Measurements from ENCODE around the gene TECPR1. TPM values are rescaled to one million over a fixed set of nuclear protein-coding genes. Genes with fewer than 3 reads are reported as not detected.

Gene TECPR1
- total RNA-seq = 10 to 100 TPM in 3 of 4 donors, 1 to 10 TPM in 1; 8.1 to 18.4 (median 14.2) TPM

DNA sequence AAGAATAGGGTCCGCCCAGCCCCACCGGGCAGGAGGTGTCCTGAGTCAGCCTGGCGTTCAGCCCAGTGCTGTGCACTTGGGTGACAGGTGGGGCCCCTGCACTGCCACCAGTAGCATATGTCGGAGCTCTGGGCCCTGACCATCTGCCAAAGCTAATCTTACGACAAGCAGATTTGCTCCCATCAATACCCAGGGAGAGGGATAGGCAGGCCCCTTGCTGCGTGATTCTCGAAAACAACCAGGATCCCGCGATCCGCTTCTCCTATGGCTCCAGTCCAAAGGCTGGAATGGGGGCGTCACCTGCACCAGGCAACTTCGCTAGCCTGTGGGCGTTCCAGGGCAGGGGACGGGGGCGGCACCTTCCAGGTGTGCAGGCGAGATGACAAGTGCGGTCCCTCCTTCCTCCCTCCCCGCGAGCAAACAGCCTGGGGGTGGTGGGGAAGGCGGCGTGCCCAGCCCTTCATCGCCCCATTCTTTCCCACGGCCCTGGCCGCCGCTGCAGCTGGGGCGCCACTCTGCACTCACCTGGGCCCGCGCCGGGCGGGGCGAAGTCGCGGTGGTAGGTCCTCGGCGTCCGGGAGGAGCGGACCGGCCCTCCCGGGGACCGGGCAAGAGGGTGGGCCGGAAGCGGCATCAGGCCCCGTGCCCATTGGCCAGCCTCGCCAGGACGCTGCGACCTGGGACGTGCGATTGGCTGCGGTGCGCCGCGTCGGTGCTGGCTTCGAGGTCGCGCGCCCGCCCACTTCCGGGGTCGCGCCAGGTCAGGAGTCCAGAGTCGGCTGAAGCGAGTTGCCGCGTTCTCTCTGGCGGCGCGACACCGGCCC, at the start of gene TECPR1:
TECPR1 (minus strand) TSS at position 632 of the 824 bp plus-strand sequence. CDS start 6,086 bp downstream, outside the sequence.
- peak; percentile 89 to 99 for DNase-seq (ENCODE audit: low spot score in 2 of 2)
- peak within 1 kb of the TSS; percentile 59 for H3K4me3 ChIP-seq (ENCODE audit: low read depth, poor library complexity, severe bottlenecking)
- 1% methylated on average over 21 to 23 of the region's 69 CpGs for WGBS, 2 donors
- TF ChIP-seq, protein P1, sequence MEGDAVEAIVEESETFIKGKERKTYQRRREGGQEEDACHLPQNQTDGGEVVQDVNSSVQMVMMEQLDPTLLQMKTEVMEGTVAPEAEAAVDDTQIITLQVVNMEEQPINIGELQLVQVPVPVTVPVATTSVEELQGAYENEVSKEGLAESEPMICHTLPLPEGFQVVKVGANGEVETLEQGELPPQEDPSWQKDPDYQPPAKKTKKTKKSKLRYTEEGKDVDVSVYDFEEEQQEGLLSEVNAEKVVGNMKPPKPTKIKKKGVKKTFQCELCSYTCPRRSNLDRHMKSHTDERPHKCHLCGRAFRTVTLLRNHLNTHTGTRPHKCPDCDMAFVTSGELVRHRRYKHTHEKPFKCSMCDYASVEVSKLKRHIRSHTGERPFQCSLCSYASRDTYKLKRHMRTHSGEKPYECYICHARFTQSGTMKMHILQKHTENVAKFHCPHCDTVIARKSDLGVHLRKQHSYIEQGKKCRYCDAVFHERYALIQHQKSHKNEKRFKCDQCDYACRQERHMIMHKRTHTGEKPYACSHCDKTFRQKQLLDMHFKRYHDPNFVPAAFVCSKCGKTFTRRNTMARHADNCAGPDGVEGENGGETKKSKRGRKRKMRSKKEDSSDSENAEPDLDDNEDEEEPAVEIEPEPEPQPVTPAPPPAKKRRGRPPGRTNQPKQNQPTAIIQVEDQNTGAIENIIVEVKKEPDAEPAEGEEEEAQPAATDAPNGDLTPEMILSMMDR (IDR thresholded peaks at IDR 0.05) = no peak
- TF ChIP-seq POLR2A (IDR thresholded peaks at IDR 0.05) = no peak
- intact Hi-C loops (cut with DNase I; ENCODE audit: low total_unique reads) = no loop called here

- H3K4me3 ChIP-seq (ENCODE audit: low read depth, poor library complexity, severe bottlenecking) = no peak overlapping the region
- TF ChIP-seq, protein P1 (IDR thresholded peaks at IDR 0.05) = no peak
- TF ChIP-seq POLR2A (IDR thresholded peaks at IDR 0.05) = no peak
- 87 to 90% methylated on average over 26 of the region's 26 CpGs for WGBS, 2 donors
- intact Hi-C loops (cut with DNase I; ENCODE audit: low total_unique reads) = no loop called here
- DNase-seq (ENCODE audit: low spot score in 2 of 2) = no peak
Measured at GRCh38 chr7:98300595-98301372, 48.8 kb upstream of the TECPR1 start.

DNA sequence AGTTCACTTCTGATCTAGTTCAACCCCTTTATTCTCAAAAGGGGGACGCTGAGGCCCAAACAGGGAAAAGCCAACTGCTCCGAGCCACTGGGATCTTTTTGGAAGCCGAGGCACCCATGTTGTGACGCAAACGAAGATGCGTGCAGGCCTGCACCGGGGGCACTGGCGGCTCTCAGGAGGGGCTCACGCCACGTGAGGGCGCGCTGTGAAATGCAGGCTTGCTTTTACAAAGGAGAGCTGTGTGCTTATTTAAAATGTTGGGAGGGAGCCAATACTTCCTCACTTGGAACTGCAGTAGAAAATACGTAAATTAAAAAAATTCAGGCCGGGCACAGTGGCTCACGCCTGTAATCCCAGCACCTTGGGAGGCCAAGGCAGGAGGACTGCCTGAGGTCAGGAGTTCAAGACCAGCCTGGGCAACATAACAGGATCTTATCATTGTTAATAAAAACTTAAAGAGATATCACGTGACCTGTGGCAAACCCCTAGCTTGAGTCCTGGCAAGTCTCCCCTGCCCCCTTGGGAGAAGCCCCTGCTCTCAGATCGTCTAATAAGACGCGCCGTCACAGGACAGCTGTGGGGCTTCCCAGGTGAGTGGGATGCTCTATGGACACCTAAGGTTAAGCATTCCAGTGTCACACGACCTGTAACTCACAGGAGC, 45.7 kb upstream of the TECPR1 start:
- H3K4me3 ChIP-seq (ENCODE audit: low read depth, poor library complexity, severe bottlenecking) = no peak overlapping the region
- intact Hi-C loops (cut with DNase I; ENCODE audit: low total_unique reads) = loop anchor here (10.0 kb wide), 2 partner anchors 107 to 547 kb away; partner anchors contain the start of gene BAIAP2L1
- TF ChIP-seq, protein P1 (IDR thresholded peaks at IDR 0.05) = no peak
- no peak for TF ChIP-seq POLR2A (IDR thresholded peaks at IDR 0.05)
- 77 to 85% methylated on average over 21 of the region's 21 CpGs for whole genome bisulfite sequencing, 2 donors
- no peak for DNase-seq (ENCODE audit: low spot score in 2 of 2)

- intact Hi-C loops (cut with DNase I; ENCODE audit: low total_unique reads) = loop anchor here (10.0 kb wide), 2 partner anchors 108 to 548 kb away; partner anchors contain the start of gene BAIAP2L1
- DNase-seq (ENCODE audit: low spot score in 2 of 2) = no peak
- WGBS, 2 donors = 83 to 85% methylated on average over 9 to 12 of the region's 12 CpGs
- TF ChIP-seq, protein P1 (IDR thresholded peaks at IDR 0.05) = no peak
- TF ChIP-seq POLR2A (IDR thresholded peaks at IDR 0.05) = no peak
- no peak overlapping the region for H3K4me3 ChIP-seq (ENCODE audit: low read depth, poor library complexity, severe bottlenecking)
Measured at GRCh38 chr7:98296833-98297232, 44.8 kb upstream of the TECPR1 start.

GRCh38 chr7:98295467-98296192, 43.6 kb upstream of the TECPR1 start:
- 32 to 45% methylated on average over 18 to 19 of the region's 19 CpGs for WGBS, 2 donors
- no peak for DNase-seq (ENCODE audit: low spot score in 2 of 2)
- TF ChIP-seq POLR2A (IDR thresholded peaks at IDR 0.05) = no peak
- TF ChIP-seq, protein P1 (IDR thresholded peaks at IDR 0.05) = no peak
- intact Hi-C loops (cut with DNase I; ENCODE audit: low total_unique reads) = loop anchor here (10.0 kb wide), 2 partner anchors 109 to 549 kb away; partner anchors contain the start of gene BAIAP2L1
- H3K4me3 ChIP-seq (ENCODE audit: low read depth, poor library complexity, severe bottlenecking) = no peak overlapping the region

All from lower leg skin (tissue), 4 donors.